ENCODE data around the gene KRT26. TPM values are rescaled to one million over a fixed set of nuclear protein-coding genes. Genes with fewer than 3 reads are reported as not detected.
"Not testable (repeated sequence)": the region's sequence is repeated elsewhere in the genome, so short reads cannot be mapped to it uniquely, and the experiment has no call there.

The KRT26 gene
- total RNA-seq, 1 experiment from 2014 or later: not detected

- no peak for ATAC-seq
- DNase-seq: no peak
- Histone ChIP-seq H2AFZ (ENCODE audit: low read length) (no peak overlapping the region), H3K27me3 (ENCODE audit: low read length) (no peaks in the 10 kb centered on the region), H3F3A (ENCODE audit: low read length, unreplicated experiment) (peaks cover 7% of the 10 kb centered on the region), H3K79me2 (ENCODE audit: low read length) (peaks cover 25% of the 10 kb centered on the region), H3K4me1 (ENCODE audit: insufficient read depth, low read length) (peaks cover 26% of the 10 kb centered on the region), H3K4me2 (ENCODE audit: low read length) (no peak overlapping the region), H3K36me3 (ENCODE audit: low read depth, low read length) (no peaks in the 10 kb centered on the region), H3K9me2 (replicated peaks; ENCODE audit: low read length) (no peaks in the 10 kb centered on the region), H3K9me3 (ENCODE audit: low read length) (no peaks in the 10 kb centered on the region), H3K4me3 (ENCODE audit: low read length) (no peak overlapping the region), H4K20me1 (ENCODE audit: low read length) (no peaks in the 10 kb centered on the region), H3K9ac (ENCODE audit: low read length) (no peak overlapping the region), H3K27ac (ENCODE audit: low read length) (no peak overlapping the region)
- intact Hi-C loops (cut with micrococcal nuclease): no loop called here
- no TSS peak for BruUV-seq (replicated peaks)
- ChIA-PET CTCF (no interaction called here), POLR2A (ENCODE audit: unreplicated experiment) (no interaction called here)
- no peak for TF ChIP-seq EZH2 (IDR thresholded peaks at IDR 0.05; ENCODE audit: low read length, unreplicated experiment)
Measured at GRCh38 chr17:40817103-40817682, 45.2 kb upstream of the KRT26 start.

- ATAC-seq: no peak
Measured at GRCh38 chr17:40816569-40816968, 44.6 kb upstream of the KRT26 start.

GRCh38 chr17:40815381-40815780, 43.4 kb upstream of the KRT26 start:
- Histone ChIP-seq H3K4me1 (ENCODE audit: insufficient read depth, low read length) (peaks cover 24% of the 10 kb centered on the region), H4K20me1 (ENCODE audit: low read length) (no peaks in the 10 kb centered on the region), H3F3A (ENCODE audit: low read length, unreplicated experiment) (peaks cover 7% of the 10 kb centered on the region), H3K9me2 (replicated peaks; ENCODE audit: low read length) (no peaks in the 10 kb centered on the region), H3K9me3 (ENCODE audit: low read length) (no peaks in the 10 kb centered on the region), H3K27ac (ENCODE audit: low read length) (no peak overlapping the region), H3K79me2 (ENCODE audit: low read length) (peaks cover 23% of the 10 kb centered on the region), H3K27me3 (ENCODE audit: low read length) (no peaks in the 10 kb centered on the region), H3K9ac (ENCODE audit: low read length) (no peak overlapping the region), H2AFZ (ENCODE audit: low read length) (no peak overlapping the region), H3K36me3 (ENCODE audit: low read depth, low read length) (no peaks in the 10 kb centered on the region), H3K4me3 (ENCODE audit: low read length) (no peak overlapping the region), H3K4me2 (ENCODE audit: low read length) (no peak overlapping the region)
- DNase-seq: no peak
- intact Hi-C loops (cut with micrococcal nuclease): no loop called here
- BruUV-seq (replicated peaks): no TSS peak
- no peak for ATAC-seq
- CTCF ChIA-PET: no interaction called here
- POLR2A ChIA-PET (ENCODE audit: unreplicated experiment): no interaction called here
- TF ChIP-seq CTCF (conservative IDR thresholded peaks at IDR 0.05; ENCODE audit: low read depth, low read length) (no peak), EZH2phosphoT487 (IDR thresholded peaks at IDR 0.05; ENCODE audit: borderline replicate concordance, low read length) (no peak), EZH2 (IDR thresholded peaks at IDR 0.05; ENCODE audit: low read length, unreplicated experiment) (no peak)

More at GRCh38 chr17:40816569-40816968, 44.6 kb upstream of the KRT26 start:
- Histone ChIP-seq H2AFZ (ENCODE audit: low read length) (no peak overlapping the region), H3K4me3 (ENCODE audit: low read length) (no peak overlapping the region), H3K4me1 (ENCODE audit: insufficient read depth, low read length) (peaks cover 23% of the 10 kb centered on the region), H3K27me3 (ENCODE audit: low read length) (no peaks in the 10 kb centered on the region), H4K20me1 (ENCODE audit: low read length) (no peaks in the 10 kb centered on the region), H3K9me3 (ENCODE audit: low read length) (no peaks in the 10 kb centered on the region), H3K27ac (ENCODE audit: low read length) (no peak overlapping the region), H3K9ac (ENCODE audit: low read length) (no peak overlapping the region), H3K36me3 (ENCODE audit: low read depth, low read length) (no peaks in the 10 kb centered on the region), H3K9me2 (replicated peaks; ENCODE audit: low read length) (no peaks in the 10 kb centered on the region), H3F3A (ENCODE audit: low read length, unreplicated experiment) (peaks cover 7% of the 10 kb centered on the region), H3K4me2 (ENCODE audit: low read length) (no peak overlapping the region), H3K79me2 (ENCODE audit: low read length) (peaks cover 25% of the 10 kb centered on the region)
- DNase-seq: no peak
- TF ChIP-seq CTCF (conservative IDR thresholded peaks at IDR 0.05; ENCODE audit: low read depth, low read length) (no peak), EZH2phosphoT487 (IDR thresholded peaks at IDR 0.05; ENCODE audit: borderline replicate concordance, low read length) (no peak)
- ChIA-PET CTCF (no interaction called here), POLR2A (ENCODE audit: unreplicated experiment) (no interaction called here)
- no TSS peak for BruUV-seq (replicated peaks)
- intact Hi-C loops (cut with micrococcal nuclease): no loop called here

- Histone ChIP-seq H3K4me1 (ENCODE audit: insufficient read depth, low read length) (peaks cover 31% of the 10 kb centered on the region), H3K79me2 (ENCODE audit: low read length) (peaks cover 16% of the 10 kb centered on the region)
- H3K36me3 ChIP-seq (ENCODE audit: low read depth, low read length); BruUV-seq (replicated peaks); CTCF ChIA-PET; ATAC-seq; H3K4me3 ChIP-seq (ENCODE audit: low read length); H3K27ac ChIP-seq (ENCODE audit: low read length); H3K9ac ChIP-seq (ENCODE audit: low read length); POLR2A ChIA-PET (ENCODE audit: unreplicated experiment); H3K4me2 ChIP-seq (ENCODE audit: low read length); H3K9me3 ChIP-seq (ENCODE audit: low read length); H4K20me1 ChIP-seq (ENCODE audit: low read length); H3K27me3 ChIP-seq (ENCODE audit: low read length); H2AFZ ChIP-seq (ENCODE audit: low read length); H3K9me2 ChIP-seq (replicated peaks; ENCODE audit: low read length); intact Hi-C loops (cut with micrococcal nuclease); DNase-seq; H3F3A ChIP-seq (ENCODE audit: low read length, unreplicated experiment): not testable (repeated sequence)
Measured at GRCh38 chr17:40814657-40815056, 42.7 kb upstream of the KRT26 start.
